22Rv1 (cell line): Measurements from ENCODE around the gene EPHA6.

ENCODE experiments used
- CTCF ChIP-seq: fragments of 450-650 bp; IDR thresholded peaks from 2 replicates; pipeline ENCODE4 v1.5.1; 2017; ENCODE audit warnings: mild to moderate bottlenecking
- ZFX ChIP-seq: fragments of 450-650 bp; IDR thresholded peaks from 2 replicates; pipeline ENCODE4 v1.6.1; 2017; ENCODE audit warnings: antibody characterized with exemption, borderline replicate concordance

GRCh38 chr3:96860882-96861281 lies 46.5 kb downstream of the EPHA6 start:
- TF ChIP-seq CTCF = no peak
- TF ChIP-seq ZFX = no peak
